GM21723 (cell line): ENCODE data around the gene NUP210L.

Source experiments
- ATAC-seq: cut with Tn5 transposase; IDR thresholded peaks from one replicate; pipeline ENCODE4 v1.9.1; 2021; ENCODE audit warnings: mild to moderate bottlenecking, moderate library complexity; ENCODE audit not compliant: unreplicated experiment

Gene NUP210L

GRCh38 chr1:153945795-153946621 lies 208.9 kb downstream of the NUP210L start:
- peak; percentile 73 for ATAC-seq

DNA sequence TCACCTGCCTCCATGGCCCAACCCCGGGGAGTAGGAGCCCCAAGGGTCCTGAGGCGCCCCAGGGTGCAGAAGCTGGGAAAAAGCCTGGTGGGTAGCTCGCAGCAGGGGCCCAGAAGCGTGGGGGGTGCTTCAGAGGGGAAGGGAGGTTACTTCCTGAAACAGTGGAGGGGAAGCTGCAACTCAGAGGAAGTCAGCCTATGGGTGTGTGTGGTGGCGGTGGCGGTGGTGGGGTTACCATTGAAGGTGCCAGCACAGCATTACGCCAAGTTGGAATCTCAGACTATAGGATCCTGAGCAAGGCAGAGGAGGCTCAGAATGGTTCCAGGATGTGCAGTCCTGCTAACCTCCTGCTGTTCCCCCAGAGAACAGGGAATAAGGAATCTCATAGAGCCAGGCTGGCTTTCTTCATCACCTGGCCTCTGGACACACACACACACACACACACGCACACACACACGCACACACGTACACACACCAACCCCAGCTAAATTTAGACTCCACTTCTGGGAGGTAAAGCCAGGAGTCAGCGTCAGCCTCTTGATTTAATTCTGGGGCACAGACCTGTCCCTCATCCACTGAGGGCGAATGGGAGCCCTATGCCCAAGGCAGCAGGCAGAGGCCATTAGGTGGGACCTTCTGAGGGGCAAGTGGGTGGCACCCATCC lies 209.6 kb downstream of the NUP210L start:
- ATAC-seq = peak; percentile 11

DNA sequence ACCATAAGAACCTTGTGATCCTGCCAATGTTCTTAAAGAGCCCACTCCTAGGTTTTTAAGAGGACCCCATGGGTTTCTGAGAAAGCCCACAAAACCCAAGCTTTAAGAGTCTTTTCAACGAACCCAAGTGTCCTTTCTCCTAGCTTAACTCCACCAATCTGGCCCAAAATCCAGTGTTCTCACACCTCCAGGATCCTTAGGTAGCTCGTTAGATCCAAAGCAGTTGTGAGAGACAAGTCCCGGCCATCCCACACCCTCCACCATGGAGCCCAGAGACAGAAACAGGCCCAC lies 210.1 kb downstream of the NUP210L start:
- ATAC-seq = no peak

DNA sequence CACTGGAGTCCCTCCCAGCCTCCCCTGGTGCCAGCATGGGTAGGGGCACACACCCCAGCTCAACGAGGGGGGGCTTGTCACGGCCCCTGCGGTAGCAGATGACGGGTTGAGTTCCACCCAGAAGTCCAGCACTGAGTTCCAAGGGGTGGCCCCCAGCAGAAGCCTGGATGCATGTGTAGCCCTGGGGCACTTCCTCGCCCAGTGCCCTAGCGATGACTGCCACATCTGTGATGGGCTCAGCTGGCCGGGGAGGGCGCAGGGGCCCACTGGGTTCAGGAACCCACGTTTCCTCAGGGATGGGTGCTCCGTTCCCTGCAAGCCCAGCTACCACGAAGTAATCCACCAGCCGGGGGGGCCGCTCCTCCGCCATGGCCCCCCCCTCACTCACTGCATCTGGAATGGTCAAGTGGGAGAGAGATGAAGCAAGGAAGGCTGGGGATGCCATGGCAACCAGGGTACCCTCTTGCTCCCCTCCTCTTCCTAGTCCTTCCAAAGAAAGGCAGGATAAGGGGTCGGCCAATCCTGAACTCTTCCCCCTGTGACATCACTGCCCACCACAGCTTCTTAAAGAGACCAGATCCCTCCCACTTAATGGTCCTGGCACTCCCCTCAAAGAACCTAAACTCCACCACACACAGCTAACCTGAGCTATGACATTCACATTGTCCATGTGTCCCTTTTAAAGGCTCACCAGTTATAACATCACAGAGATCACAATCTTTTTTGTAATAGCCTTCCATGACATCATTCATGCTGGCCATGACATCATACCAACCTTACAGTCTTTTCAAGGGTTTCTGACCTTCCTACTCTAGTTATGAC lies 210.7 kb downstream of the NUP210L start:
- no peak for ATAC-seq

DNA sequence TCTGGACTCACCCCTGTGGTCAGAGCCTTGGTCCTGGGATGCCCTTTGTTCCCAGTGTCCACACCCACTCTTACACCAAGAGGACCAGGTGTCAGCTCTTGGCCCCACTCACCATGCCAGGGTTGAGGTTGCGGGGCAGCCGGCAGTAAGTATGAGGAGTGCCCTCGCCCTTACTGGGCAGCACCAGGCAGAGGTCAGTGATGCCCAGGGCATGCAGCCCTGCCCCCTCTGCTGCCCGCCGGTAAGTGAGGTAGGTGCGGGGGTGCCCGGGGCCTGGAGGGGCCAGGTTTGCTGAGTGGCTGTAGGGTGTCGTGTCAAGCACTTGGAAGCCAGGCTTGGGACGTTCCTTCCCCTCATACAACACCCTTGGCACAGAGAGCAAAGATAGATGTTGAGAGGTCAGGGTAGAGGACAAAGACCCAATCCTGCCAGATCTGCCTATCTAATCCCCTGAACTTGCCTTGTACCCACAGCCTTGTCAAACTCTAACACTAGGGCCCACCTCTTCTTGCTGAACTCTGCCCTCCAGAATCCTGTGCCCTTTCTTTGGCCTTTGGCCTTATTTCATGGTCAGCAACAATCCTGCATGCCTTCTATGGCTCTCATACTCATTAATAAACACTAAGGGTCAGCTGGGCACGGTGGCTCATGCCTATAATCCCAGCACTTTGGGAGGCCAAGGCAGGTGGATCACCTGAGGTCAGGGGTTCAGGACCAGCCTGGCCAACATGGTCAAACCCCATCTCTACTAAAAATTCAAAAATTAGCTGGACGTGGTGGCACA lies 211.9 kb downstream of the NUP210L start:
- ATAC-seq = no peak
